ENCODE results near the gene MOV10L1.
"Not testable (repeated sequence)": the region's sequence is repeated elsewhere in the genome, so short reads cannot be mapped to it uniquely, and the experiment has no call there.

DNA sequence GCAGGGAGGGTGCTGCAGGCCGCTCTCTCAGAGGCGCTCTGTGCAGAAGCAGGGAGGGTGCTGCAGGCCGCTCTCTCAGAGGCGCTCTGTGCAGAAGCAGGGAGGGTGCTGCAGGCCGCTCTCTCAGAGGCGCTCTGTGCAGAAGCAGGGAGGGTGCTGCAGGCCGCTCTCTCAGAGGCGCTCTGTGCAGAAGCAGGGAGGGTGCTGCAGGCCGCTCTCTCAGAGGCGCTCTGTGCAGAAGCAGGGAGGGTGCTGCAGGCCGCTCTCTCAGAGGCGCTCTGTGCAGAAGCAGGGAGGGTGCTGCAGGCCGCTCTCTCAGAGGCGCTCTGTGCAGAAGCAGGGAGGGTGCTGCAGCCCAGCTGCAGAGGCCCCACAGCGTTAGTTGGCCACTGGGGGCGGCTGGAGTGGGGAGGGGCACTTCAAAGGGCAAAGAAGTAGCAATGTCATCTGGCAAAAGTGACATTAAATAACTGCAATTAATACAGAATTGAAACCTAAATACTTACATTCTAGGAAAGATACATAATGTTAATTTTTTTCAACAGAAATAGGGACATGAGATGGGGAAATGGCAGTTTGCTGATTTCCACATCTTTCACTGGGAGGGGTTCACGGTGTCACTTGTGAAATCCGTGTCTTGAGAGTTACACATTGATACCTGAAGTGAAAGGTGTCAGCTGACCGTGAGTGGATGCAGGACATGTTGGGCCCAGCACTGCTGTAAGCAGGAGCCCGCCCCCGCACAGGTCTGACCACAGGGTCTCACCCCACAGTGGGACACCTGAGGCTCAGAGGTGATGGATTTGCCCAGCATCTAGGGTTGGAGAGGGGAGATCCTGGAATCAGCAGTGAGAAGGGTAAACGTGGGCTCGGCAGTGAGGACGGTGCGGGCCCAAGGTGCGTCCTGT lies 57.7 kb downstream of the MOV10L1 start:
- not testable (repeated sequence) for TF ChIP-seq POLR2A (IDR thresholded peaks at IDR 0.05)
- TF ChIP-seq, protein P1, sequence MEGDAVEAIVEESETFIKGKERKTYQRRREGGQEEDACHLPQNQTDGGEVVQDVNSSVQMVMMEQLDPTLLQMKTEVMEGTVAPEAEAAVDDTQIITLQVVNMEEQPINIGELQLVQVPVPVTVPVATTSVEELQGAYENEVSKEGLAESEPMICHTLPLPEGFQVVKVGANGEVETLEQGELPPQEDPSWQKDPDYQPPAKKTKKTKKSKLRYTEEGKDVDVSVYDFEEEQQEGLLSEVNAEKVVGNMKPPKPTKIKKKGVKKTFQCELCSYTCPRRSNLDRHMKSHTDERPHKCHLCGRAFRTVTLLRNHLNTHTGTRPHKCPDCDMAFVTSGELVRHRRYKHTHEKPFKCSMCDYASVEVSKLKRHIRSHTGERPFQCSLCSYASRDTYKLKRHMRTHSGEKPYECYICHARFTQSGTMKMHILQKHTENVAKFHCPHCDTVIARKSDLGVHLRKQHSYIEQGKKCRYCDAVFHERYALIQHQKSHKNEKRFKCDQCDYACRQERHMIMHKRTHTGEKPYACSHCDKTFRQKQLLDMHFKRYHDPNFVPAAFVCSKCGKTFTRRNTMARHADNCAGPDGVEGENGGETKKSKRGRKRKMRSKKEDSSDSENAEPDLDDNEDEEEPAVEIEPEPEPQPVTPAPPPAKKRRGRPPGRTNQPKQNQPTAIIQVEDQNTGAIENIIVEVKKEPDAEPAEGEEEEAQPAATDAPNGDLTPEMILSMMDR (IDR thresholded peaks at IDR 0.05): not testable (repeated sequence)

All from heart left ventricle (tissue), 13 donors.